ENCODE measurements around the gene BTF3.

GRCh38 chr5:73491155-73491554, 7.1 kb upstream of the BTF3 start:
- TF ChIP-seq POLR2A (IDR thresholded peaks at IDR 0.05; ENCODE audit: low read length), result no peak
- TF ChIP-seq GATA1 (IDR thresholded peaks at IDR 0.05; ENCODE audit: low read depth, low read length), result no peak

All from erythroblast (primary cell).